HepG2 (cell line): ENCODE results near the gene PGP. TPM values are rescaled to one million over a fixed set of nuclear protein-coding genes. Genes with fewer than 3 reads are reported as not detected.

Source experiments
- ATAC-seq: fragments of 200-7000 bp; cut with Tn5 transposase; 3 replicates; pipeline ENCODE4 v1.9.1; 2020; ENCODE audit warnings: mild to moderate bottlenecking, moderate library complexity
- BruUV-seq: library from RNA; stranded (reverse); fragments of 400-500 nt; replicated peaks from 2 replicates; lab custom pipeline; 2021; lab: Mats Ljungman, UMichigan
- CTCF ChIA-PET: fragments of 300-600 bp; formaldehyde crosslinking; extraction: SDS; loops from one replicate; lab custom pipeline; 2021; ENCODE audit warnings: low total read pairs, inconsistent platforms, low intra/inter-chr PET ratio; lab: Yijun Ruan, JAX
- POLR2A ChIA-PET: fragments of 350-600 bp; sonication (Branson Sonifier 250); formaldehyde crosslinking; loops from one replicate; lab custom pipeline; 2020; ENCODE audit warnings: antibody characterized with exemption, inconsistent platforms; lab: Yijun Ruan, JAX
- DNase-seq: peaks from one replicate; pipeline ENCODE4 v3.0.0-alpha.2; 2015; ENCODE audit warnings: low spot score
- FAIRE-seq: peaks from 3 replicates; lab custom pipeline; 2011; peaks lifted over from hg19 to GRCh38; lab: Jason Lieb, UNC
- H2AFZ ChIP-seq: one replicate; pipeline ENCODE4 v1.6.1; 2011; ENCODE audit warnings: low read length, inconsistent platforms
- H3K27ac ChIP-seq: fragments of 300-600 bp; 3 replicates; pipeline ENCODE4 v1.8.0; 2011; ENCODE audit warnings: mixed run types, mild to moderate bottlenecking, mixed read lengths, low read length, inconsistent platforms; ENCODE audit not compliant: insufficient read depth; ENCODE audit errors: extremely low read length
- H3K27me3 ChIP-seq, 2 experiments: fragments of 200-600 bp in 1 of 2; 2 replicates in 1 of 2; 3 replicates in 1 of 2; pipeline versions ENCODE4 v1.6.0 to v1.8.0; 2011; ENCODE audit warnings: low read length in 2 of 2, mild to moderate bottlenecking in 2 of 2, moderate library complexity in 2 of 2, inconsistent platforms in 1 of 2; ENCODE audit not compliant: insufficient read depth in 2 of 2, control insufficient read depth in 1 of 2
- H3K36me3 ChIP-seq, 2 experiments: fragments of 200-600 bp in 1 of 2; replicated peaks in 1 of 2; 2 replicates in 1 of 2; 3 replicates in 1 of 2; pipeline versions ENCODE4 v1.5.1 to v1.8.0; 2011; ENCODE audit warnings: low read length in 2 of 2, inconsistent platforms in 1 of 2; ENCODE audit not compliant: insufficient read depth in 2 of 2, control insufficient read depth in 1 of 2
- H3K4me1 ChIP-seq: 2 replicates; pipeline ENCODE4 v1.5.1; 2012; ENCODE audit warnings: low read length, inconsistent platforms; ENCODE audit not compliant: insufficient read depth
- H3K4me2 ChIP-seq: 2 replicates; pipeline ENCODE4 v1.6.0; 2011; ENCODE audit warnings: low read depth, low read length, inconsistent platforms
- H3K4me3 ChIP-seq, 3 experiments: fragments of 200-600 bp in 1 of 3; sonication (generic), shearing (Covaris generic) in 1 of 3; replicated peaks in 1 of 3; 2 replicates each; pipeline ENCODE4 v1.5.1; 2011 to 2016; ENCODE audit warnings: low read length in 3 of 3, inconsistent platforms in 2 of 3, low read depth in 2 of 3, mild to moderate bottlenecking in 2 of 3, control low read depth in 1 of 3, mixed read lengths in 1 of 3; ENCODE audit not compliant: insufficient read depth in 1 of 3
- H3K79me2 ChIP-seq: one replicate; pipeline ENCODE4 v1.6.1; 2011; ENCODE audit warnings: low read length, inconsistent platforms; ENCODE audit not compliant: insufficient read depth
- H3K9ac ChIP-seq: 2 replicates; pipeline ENCODE4 v1.6.0; 2011; ENCODE audit warnings: mild to moderate bottlenecking, low read depth, low read length, inconsistent platforms; ENCODE audit not compliant: insufficient read depth
- H3K9me3 ChIP-seq: 2 replicates; pipeline ENCODE4 v1.5.1; 2012; ENCODE audit warnings: mild to moderate bottlenecking, low read length
- H4K20me1 ChIP-seq: 2 replicates; pipeline ENCODE4 v1.6.0; 2011; ENCODE audit warnings: inconsistent platforms, mild to moderate bottlenecking, low read length, moderate library complexity; ENCODE audit not compliant: insufficient read depth
- ARNT2 ChIP-seq: sonication (generic); formaldehyde crosslinking; IDR thresholded peaks from 2 replicates; pipeline ENCODE4 v1.8.0; 2022; ENCODE audit warnings: mild to moderate bottlenecking, low read depth, missing genetic modification reagents, moderate library complexity
- EEA1 ChIP-seq: sonication (generic); formaldehyde crosslinking; IDR thresholded peaks from 2 replicates; pipeline ENCODE4 v1.5.1; 2020; ENCODE audit warnings: mild to moderate bottlenecking, missing genetic modification reagents, borderline replicate concordance
- HOXA3 ChIP-seq: sonication (generic); formaldehyde crosslinking; IDR thresholded peaks from 2 replicates; pipeline ENCODE4 v1.5.0; 2020; ENCODE audit warnings: missing genetic modification reagents
- KMT2B ChIP-seq: IDR thresholded peaks from 2 replicates; pipeline ENCODE4 v1.6.1; 2016; ENCODE audit warnings: missing genetic modification reagents, missing compliant biosample characterization
- MTF1 ChIP-seq: sonication (generic); formaldehyde crosslinking; IDR thresholded peaks from 2 replicates; pipeline ENCODE4 v1.5.0; 2020; ENCODE audit warnings: missing genetic modification reagents
- NBN ChIP-seq: fragments of 450-650 bp; conservative IDR thresholded peaks from 2 replicates; pipeline ENCODE4 v1.6.1; 2017
- NPAS2 ChIP-seq: sonication (generic); formaldehyde crosslinking; IDR thresholded peaks from 2 replicates; pipeline ENCODE4 v1.8.0; 2022; ENCODE audit warnings: mild to moderate bottlenecking, missing genetic modification reagents, borderline replicate concordance
- PCBP2 ChIP-seq: fragments of 200-400 bp; formaldehyde crosslinking; optimal IDR thresholded peaks from 2 replicates; pipeline ENCODE3; 2018; ENCODE audit warnings: low read length, low read depth; ENCODE audit not compliant: poor library complexity, severe bottlenecking
- ZBTB2 ChIP-seq: sonication (generic); formaldehyde crosslinking; IDR thresholded peaks from 2 replicates; pipeline ENCODE4 v1.8.0; 2022; ENCODE audit warnings: low read depth, missing genetic modification reagents
- ZNF251 ChIP-seq: sonication (generic); formaldehyde crosslinking; IDR thresholded peaks from 2 replicates; pipeline ENCODE4 v1.9.0; 2021; ENCODE audit warnings: mild to moderate bottlenecking, missing genetic modification reagents
- ZNF484 ChIP-seq: sonication (generic); formaldehyde crosslinking; IDR thresholded peaks from 2 replicates; pipeline ENCODE4 v1.5.1; 2020; ENCODE audit warnings: mild to moderate bottlenecking, low read depth, missing genetic modification reagents, borderline replicate concordance
- ZNF496 ChIP-seq: sonication (generic); formaldehyde crosslinking; IDR thresholded peaks from 2 replicates; pipeline ENCODE4 v1.8.1; 2023; ENCODE audit warnings: mild to moderate bottlenecking, moderate library complexity, missing genetic modification reagents; ENCODE audit not compliant: insufficient replicate concordance
- WGBS: methylation state at CpG from one replicate; pipeline ENCODE4 v1.1.6; 2017; ENCODE audit warnings: low lambda C conversion rate; 5-methylcytosine and 5-hydroxymethylcytosine counted together
- in situ Hi-C: cut with HindIII; loops from 2 replicates; pipeline ENCODE4 v1.10.0; 2017; ENCODE audit warnings: low pct_unique_long_range_greater_than_20kb; ENCODE audit not compliant: extremely low pct_ligation_motif_present
- intact Hi-C: fragments of 100-400 bp; cut with micrococcal nuclease; formaldehyde crosslinking; loops from one replicate; pipeline ENCODE4 v1.10.0; 2022; ENCODE audit not compliant: unreplicated experiment
- polyA plus RNA-seq, 8 experiments: library from polyadenylated mRNA; depleted of rRNA in 3 of 8; stranded (reverse) in 7 of 8; unstranded in 1 of 8; fragments of >200 nt; fragmentation: Illumina TruSeq in 4 of 8; extraction: Trizol in 4 of 8; gene quantifications; 2 replicates each; pipeline versions ENCODE4 v1.2.1 to v1.2.3, GENCODE V29; 2011 to 2016; ENCODE audit warnings: low read depth in 4 of 8, missing spikeins in 1 of 8, mixed read lengths in 1 of 8; ENCODE audit not compliant: insufficient read depth in 1 of 8
- total RNA-seq, 5 experiments: library from RNA; depleted of rRNA; stranded (reverse); fragments of >200 nt; fragmentation: Illumina TruSeq; extraction: Trizol; gene quantifications; 2 replicates each; pipeline ENCODE4 v1.2.3, GENCODE V29; 2016; ENCODE audit warnings: low read depth in 1 of 5
- TF ChIP-seq, protein P1 (sequence below): sonication (generic); formaldehyde crosslinking; IDR thresholded peaks from 2 replicates; pipeline ENCODE4 v1.4.0; 2020; ENCODE audit warnings: missing genetic modification reagents; ENCODE audit errors: not compliant biosample characterization

PGP gene
- total and polyA plus RNA-seq, 2 of the 13 experiments (the other 11 are each of a cell fraction or from before 2014, with no cell fraction given) = 7.3 to 18.3 TPM

DNA sequence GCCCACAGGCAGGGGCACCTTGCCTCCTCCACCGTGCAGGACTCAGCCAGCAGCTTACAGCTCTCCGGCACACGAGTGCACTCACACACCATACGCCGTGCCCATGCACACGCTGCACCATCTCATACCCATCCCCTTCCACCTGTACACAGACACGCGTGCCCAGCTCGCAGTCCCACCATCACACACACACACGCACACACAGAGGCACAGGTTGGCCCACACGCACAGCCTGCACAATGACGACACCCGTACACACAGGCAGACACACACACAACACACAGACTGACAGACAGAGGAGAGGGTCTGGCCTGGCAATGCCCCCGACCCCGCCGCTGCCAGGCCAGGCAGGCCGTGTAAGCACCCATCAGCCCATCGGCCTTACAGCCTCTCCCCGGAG is 30.3 kb downstream of the PGP start (continued):
- TF ChIP-seq ZNF251 (CRISPR knock-in tag) (no peak), MTF1 (no peak), ARNT2 (CRISPR knock-in tag) (no peak), ZNF484 (CRISPR knock-in tag) (no peak), KMT2B (CRISPR knock-in tag) (no peak), NBN (no peak), ZNF496 (CRISPR knock-in tag) (no peak)
- TF ChIP-seq, protein P1, sequence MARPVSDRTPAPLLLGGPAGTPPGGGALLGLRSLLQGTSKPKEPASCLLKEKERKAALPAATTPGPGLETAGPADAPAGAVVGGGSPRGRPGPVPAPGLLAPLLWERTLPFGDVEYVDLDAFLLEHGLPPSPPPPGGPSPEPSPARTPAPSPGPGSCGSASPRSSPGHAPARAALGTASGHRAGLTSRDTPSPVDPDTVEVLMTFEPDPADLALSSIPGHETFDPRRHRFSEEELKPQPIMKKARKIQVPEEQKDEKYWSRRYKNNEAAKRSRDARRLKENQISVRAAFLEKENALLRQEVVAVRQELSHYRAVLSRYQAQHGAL (CRISPR knock-in tag) = no peak
- TF ChIP-seq, all 625 proteins: peak for 0

DNA sequence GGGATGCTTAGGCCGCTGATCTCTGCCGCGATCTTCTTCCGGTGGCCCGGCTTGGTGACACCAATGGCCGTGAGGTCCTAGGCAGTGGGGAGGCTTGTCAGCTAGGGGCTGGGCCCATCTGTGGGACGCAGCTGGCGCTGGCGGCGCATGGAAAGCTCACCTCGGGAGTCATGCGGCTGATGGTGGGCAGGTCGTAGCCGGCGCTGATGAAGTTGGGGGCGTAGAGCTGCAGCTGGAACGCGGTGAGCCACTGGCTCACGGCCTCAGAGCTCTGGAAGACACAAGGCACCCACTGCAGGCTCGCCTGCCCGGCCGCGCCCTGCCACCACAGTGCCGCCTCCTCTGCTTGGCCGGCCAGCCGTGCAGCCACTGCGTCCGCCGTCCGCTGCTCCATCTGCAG is 31.0 kb downstream of the PGP start:
- ATAC-seq = no peak
- in situ Hi-C loops = no loop called here
- no peaks in the 10 kb centered on the region for H4K20me1 ChIP-seq
- TF ChIP-seq EEA1 (CRISPR knock-in tag) (no peak), ZBTB2 (CRISPR knock-in tag) (no peak), HOXA3 (CRISPR knock-in tag) (no peak), NPAS2 (CRISPR knock-in tag) (no peak), PCBP2 (no peak)
- TF ChIP-seq, all 625 proteins: peak for 0
- H3K27ac ChIP-seq = no peak overlapping the region
- no TSS peak for BruUV-seq
- no peak overlapping the region for H2AFZ ChIP-seq
- H3K4me3 ChIP-seq = no peak overlapping the region
- FAIRE-seq (no peak), DNase-seq (no peak)
- CTCF ChIA-PET = no interaction called here
- intact Hi-C loops = no loop called here
- no peak overlapping the region for H3K9ac ChIP-seq
- H3K9me3 ChIP-seq = no peaks in the 10 kb centered on the region
- H3K4me2 ChIP-seq = no peak overlapping the region
- no peaks in the 10 kb centered on the region for H3K79me2 ChIP-seq
- POLR2A ChIA-PET = interaction anchor here (1.5 to 3.5 kb wide), 2 partner anchors 11 to 29 kb away, joined by 3 to 31 read pairs; partner anchors contain the start of gene TRAF7
- peaks cover 17% of the 10 kb centered on the region for H3K4me1 ChIP-seq
- no peaks in the 10 kb centered on the region for H3K27me3 ChIP-seq
- WGBS = 92% methylated on average over 17 of the region's 30 CpGs
- H3K36me3 ChIP-seq = no peaks in the 10 kb centered on the region
